H9 (cell line): Measurements from ENCODE around the gene ANP32A. TPM values are rescaled to one million over a fixed set of nuclear protein-coding genes. Genes with fewer than 3 reads are reported as not detected.

Experiments
- DNase-seq: peaks from one replicate; pipeline ENCODE4 v3.0.0-alpha.2; 2017
- H2AFZ ChIP-seq: one replicate; pipeline ENCODE4 v1.6.1; 2013; ENCODE audit warnings: mild to moderate bottlenecking, low read length, control low read depth, moderate library complexity
- H2AK5ac ChIP-seq: 2 replicates; pipeline ENCODE4 v1.6.1; 2013; ENCODE audit warnings: low read length, control low read depth, mixed read lengths; ENCODE audit not compliant: insufficient read length
- H2BK120ac ChIP-seq: one replicate; pipeline ENCODE4 v1.6.1; 2013; ENCODE audit warnings: low read depth, mild to moderate bottlenecking, low read length, control low read depth, inconsistent platforms; ENCODE audit not compliant: poor library complexity, severe bottlenecking
- H2BK12ac ChIP-seq: 2 replicates; pipeline ENCODE4 v1.6.1; 2013; ENCODE audit warnings: low read length, control low read depth, mixed read lengths, low read depth; ENCODE audit not compliant: insufficient read length
- H2BK15ac ChIP-seq: 2 replicates; pipeline ENCODE4 v1.6.1; 2013; ENCODE audit warnings: low read depth, low read length, control low read depth
- H2BK20ac ChIP-seq: one replicate; pipeline ENCODE4 v1.6.1; 2013; ENCODE audit warnings: low read depth, mild to moderate bottlenecking, low read length, control low read depth, inconsistent platforms; ENCODE audit not compliant: poor library complexity, severe bottlenecking
- H2BK5ac ChIP-seq: 2 replicates; pipeline ENCODE4 v1.6.1; 2013; ENCODE audit warnings: low read length, control low read depth, mixed read lengths; ENCODE audit not compliant: insufficient read length
- H3K14ac ChIP-seq: 2 replicates; pipeline ENCODE4 v1.6.1; 2013; ENCODE audit warnings: low read length, control low read depth; ENCODE audit not compliant: insufficient read depth
- H3K18ac ChIP-seq: 2 replicates; pipeline ENCODE4 v1.6.1; 2013; ENCODE audit warnings: low read depth, mild to moderate bottlenecking, mixed read lengths, low read length, control low read depth; ENCODE audit not compliant: insufficient read length
- H3K23ac ChIP-seq: 2 replicates; pipeline ENCODE4 v1.6.1; 2013; ENCODE audit warnings: low read length, control low read depth, mixed read lengths, low read depth; ENCODE audit not compliant: insufficient read length
- H3K23me2 ChIP-seq: 2 replicates; pipeline ENCODE4 v1.6.1; 2013; ENCODE audit warnings: low read depth, mild to moderate bottlenecking, mixed read lengths, low read length, control low read depth; ENCODE audit not compliant: insufficient read length, poor library complexity, severe bottlenecking
- H3K27ac ChIP-seq: 2 replicates; pipeline ENCODE4 v1.5.1; 2013; ENCODE audit warnings: low read length, control low read depth, mixed read lengths, low read depth; ENCODE audit not compliant: insufficient read length
- H3K27me3 ChIP-seq: 2 replicates; pipeline ENCODE4 v1.6.1; 2013; ENCODE audit warnings: low read length, control low read depth, inconsistent platforms; ENCODE audit not compliant: insufficient read depth
- H3K4ac ChIP-seq: 2 replicates; pipeline ENCODE4 v1.6.1; 2013; ENCODE audit warnings: low read depth, mild to moderate bottlenecking, control low read depth, inconsistent platforms, low read length, moderate library complexity
- H3K4me1 ChIP-seq: 2 replicates; pipeline ENCODE4 v1.6.1; 2013; ENCODE audit warnings: low read length, control low read depth, inconsistent platforms; ENCODE audit not compliant: insufficient read depth
- H3K4me2 ChIP-seq: 2 replicates; pipeline ENCODE4 v1.6.1; 2013; ENCODE audit warnings: low read length, control low read depth, mixed read lengths; ENCODE audit not compliant: insufficient read length, insufficient read depth
- H3K56ac ChIP-seq: 2 replicates; pipeline ENCODE4 v1.6.1; 2013; ENCODE audit warnings: low read depth, mild to moderate bottlenecking, mixed read lengths, low read length, control low read depth; ENCODE audit not compliant: insufficient read length
- H3K79me1 ChIP-seq: 2 replicates; pipeline ENCODE4 v1.6.1; 2013; ENCODE audit warnings: low read depth, mild to moderate bottlenecking, moderate library complexity, low read length, control low read depth, inconsistent platforms; ENCODE audit not compliant: insufficient read depth, poor library complexity, severe bottlenecking
- H3K79me2 ChIP-seq: 2 replicates; pipeline ENCODE4 v1.6.1; 2013; ENCODE audit warnings: low read length, control low read depth, inconsistent platforms; ENCODE audit not compliant: insufficient read depth
- H3K9ac ChIP-seq: 2 replicates; pipeline ENCODE4 v1.6.1; 2013; ENCODE audit warnings: low read length, control low read depth, mixed read lengths; ENCODE audit not compliant: insufficient read length; ENCODE audit errors: extremely low read depth
- H3K9me3 ChIP-seq: one replicate; pipeline ENCODE4 v1.6.1; 2013; ENCODE audit warnings: low read depth, low read length, inconsistent platforms; ENCODE audit not compliant: control insufficient read depth
- H3T11ph ChIP-seq: one replicate; pipeline ENCODE4 v1.6.1; 2013; ENCODE audit warnings: mild to moderate bottlenecking, low read length, control low read depth, inconsistent platforms
- H4K20me1 ChIP-seq: one replicate; pipeline ENCODE4 v1.6.1; 2013; ENCODE audit not compliant: control insufficient read depth, insufficient read length, insufficient read depth
- H4K5ac ChIP-seq: 2 replicates; pipeline ENCODE4 v1.6.1; 2013; ENCODE audit warnings: low read depth, mild to moderate bottlenecking, mixed read lengths, low read length, control low read depth; ENCODE audit not compliant: insufficient read length
- H4K8ac ChIP-seq: replicated peaks from 2 replicates; pipeline ENCODE4 v1.6.1; 2013; ENCODE audit warnings: low read length, control low read depth, mixed read lengths, low read depth; ENCODE audit not compliant: insufficient read length
- H4K91ac ChIP-seq: 2 replicates; pipeline ENCODE4 v1.6.1; 2013; ENCODE audit warnings: low read depth, mild to moderate bottlenecking, moderate library complexity, mixed read lengths, low read length, control low read depth; ENCODE audit not compliant: insufficient read length
- H3K27ac Mint-ChIP-seq, 3 experiments: 2 replicates in 2 of 3; 3 replicates in 1 of 3; pipeline ENCODE4 v1.8.0; 2020 to 2021; ENCODE audit warnings: mixed read lengths in 3 of 3, mild to moderate bottlenecking in 1 of 3, moderate library complexity in 1 of 3
- H3K27me3 Mint-ChIP-seq: 2 replicates; pipeline ENCODE4 v1.8.0; 2021; ENCODE audit warnings: low read depth, mild to moderate bottlenecking, moderate library complexity, mixed read lengths
- H3K36me3 Mint-ChIP-seq, 3 experiments: 2 replicates in 2 of 3; 3 replicates in 1 of 3; pipeline ENCODE4 v1.8.0; 2020 to 2021; ENCODE audit warnings: low read depth in 3 of 3, mixed read lengths in 3 of 3; ENCODE audit not compliant: insufficient read depth in 1 of 3
- H3K4me1 Mint-ChIP-seq, 2 experiments: 2 replicates each; pipeline ENCODE4 v1.8.0; 2020; ENCODE audit warnings: mixed read lengths in 2 of 2
- H3K4me3 Mint-ChIP-seq, 2 experiments: 2 replicates in 1 of 2; 3 replicates in 1 of 2; pipeline ENCODE4 v1.8.0; 2020 to 2021; ENCODE audit warnings: mild to moderate bottlenecking in 2 of 2, mixed read lengths in 2 of 2, moderate library complexity in 1 of 2
- H3K9me3 Mint-ChIP-seq, 2 experiments: 2 replicates in 1 of 2; 3 replicates in 1 of 2; pipeline ENCODE4 v1.8.0; 2020; ENCODE audit warnings: mild to moderate bottlenecking in 2 of 2, mixed read lengths in 2 of 2, moderate library complexity in 1 of 2
- CTCF ChIP-seq: fragments of 200-600 bp; sonication (generic); conservative IDR thresholded peaks from 3 replicates; pipeline ENCODE4 v1.8.0; 2021; ENCODE audit warnings: antibody characterized with exemption, mild to moderate bottlenecking
- WGBS: extraction: QIAGEN DNeasy Blood & Tissue Kit; methylation state at CpG from one replicate; pipeline ENCODE4 v1.1.7; 2013; ENCODE audit warnings: missing lambda C conversion rate, low lambda C conversion rate, mixed read lengths; ENCODE audit not compliant: insufficient read length; ENCODE audit errors: extremely low coverage; 5-methylcytosine and 5-hydroxymethylcytosine counted together
- total RNA-seq: library from RNA; stranded (reverse); gene quantifications from 2 replicates; pipeline ENCODE4 v1.2.1, GENCODE V29; 2021

ANP32A gene
- total RNA-seq, 1 experiment from 2014 or later: 318 TPM

GRCh38 chr15:68769702-68770101 lies 51.0 kb downstream of the ANP32A start:
- Histone ChIP-seq H3T11ph (no peak overlapping the region), H2BK15ac (no peak overlapping the region), H2BK20ac (no peak overlapping the region), H4K91ac (no peak overlapping the region), H3K9ac (no peak overlapping the region), H3K9me3 (no peaks in the 10 kb centered on the region), H3K27me3 (no peaks in the 10 kb centered on the region; the same call in 1 of the 2 replicates), H2BK5ac (no peak overlapping the region), H4K20me1 (no peaks in the 10 kb centered on the region), H2BK12ac (no peak overlapping the region), H4K8ac (no peak overlapping the region), H3K18ac (no peak overlapping the region), H3K4me2 (no peak overlapping the region), H3K4me1 (no peaks in the 10 kb centered on the region), H3K4ac (no peak overlapping the region), H3K56ac (no peak overlapping the region), H2BK120ac (no peak overlapping the region), H4K5ac (no peak overlapping the region), H3K14ac (no peak overlapping the region), H3K23me2 (no peaks in the 10 kb centered on the region), H3K79me2 (no peaks in the 10 kb centered on the region), H3K79me1 (no peaks in the 10 kb centered on the region), H3K27ac (no peak overlapping the region), H2AFZ (no peak overlapping the region), H3K23ac (no peak overlapping the region), H2AK5ac (no peak overlapping the region)
- WGBS: no CpG with 5 or more reads among the region's 2 CpGs
- H3K27me3 Mint-ChIP-seq: peaks cover 16% of the 10 kb centered on the region
- no peak overlapping the region for H3K4me3 Mint-ChIP-seq
- peaks cover 4% of the 10 kb centered on the region in 2 experiments; a peak in 2 of 4 replicates for H3K4me1 Mint-ChIP-seq
- H3K27ac Mint-ChIP-seq: no peak overlapping the region
- no peak for DNase-seq
- TF ChIP-seq CTCF: no peak
- no peaks in the 10 kb centered on the region; a peak in 1 of 5 replicates for H3K9me3 Mint-ChIP-seq
- H3K36me3 Mint-ChIP-seq: no peaks in the 10 kb centered on the region
